Breast epithelium (tissue), 4 donors: Measurements from ENCODE around the gene CD83. TPM values are rescaled to one million over a fixed set of nuclear protein-coding genes. Genes with fewer than 3 reads are reported as not detected.
A peak's percentile ranks its signal among the peaks of the same experiment; 100 is the strongest.

Experiments
- DNase-seq, 2 donors: peaks; one replicate each; pipeline ENCODE4 v3.0.0-alpha.2; 2019; ENCODE audit warnings: low spot score in 2 of 2
- H3K27ac ChIP-seq, 2 donors: fragments of 200-600 bp; sonication (generic) in 1 of 2; one replicate each; pipeline ENCODE4 v1.5.1; 2016 to 2019; ENCODE audit warnings: mild to moderate bottlenecking in 1 of 2
- H3K27me3 ChIP-seq, 2 donors: fragments of 200-600 bp; sonication (generic) in 1 of 2; one replicate each; pipeline versions ENCODE4 v1.5.1 to v1.6.0; 2017 to 2019; ENCODE audit warnings: control low read depth in 1 of 2, mild to moderate bottlenecking in 1 of 2
- H3K36me3 ChIP-seq: fragments of 200-600 bp; one replicate; pipeline ENCODE4 v1.5.1; 2019
- H3K4me1 ChIP-seq, 2 donors: fragments of 200-600 bp; sonication (generic); one replicate each; pipeline ENCODE4 v1.5.1; 2016 to 2019; ENCODE audit warnings: control low read depth in 1 of 2
- H3K4me3 ChIP-seq, 3 donors: fragments of 200-600 bp; sonication (generic); 1 replicate in 2 of 3; 2 replicates in 1 of 3; pipeline ENCODE4 v1.5.1; 2016 to 2019; ENCODE audit warnings: mild to moderate bottlenecking in 3 of 3, moderate library complexity in 2 of 3
- H3K9me3 ChIP-seq, 2 donors: fragments of 200-600 bp; sonication (generic) in 1 of 2; one replicate each; pipeline ENCODE4 v1.5.1; 2016 to 2019; ENCODE audit warnings: control low read depth in 1 of 2
- CTCF ChIP-seq, 3 donors: fragments of 450-650 bp; IDR thresholded peaks; one replicate each; pipeline ENCODE4 v1.5.1; 2016 to 2017; ENCODE audit warnings: antibody characterized with exemption in 3 of 3, mild to moderate bottlenecking in 3 of 3, moderate library complexity in 3 of 3
- POLR2A ChIP-seq: fragments of 450-650 bp; IDR thresholded peaks from one replicate; pipeline ENCODE4 v1.6.1; 2016; ENCODE audit warnings: antibody characterized with exemption, mild to moderate bottlenecking, moderate library complexity
- POLR2AphosphoS5 ChIP-seq, 3 donors: sonication (generic); formaldehyde crosslinking; IDR thresholded peaks; one replicate each; pipeline ENCODE4 v1.6.1; 2017; ENCODE audit warnings: antibody characterized with exemption in 3 of 3
- intact Hi-C: fragments of 100-400 bp; cut with DNase I; formaldehyde crosslinking; loops from one replicate; pipeline ENCODE4 v1.15.1; 2023; ENCODE audit warnings: low total_unique reads
- total RNA-seq, 3 donors: library from RNA; depleted of rRNA; stranded (reverse); fragments of >200 nt; gene quantifications; one replicate each; pipeline ENCODE4 v1.1.0, GENCODE V29; 2016

CD83 gene
- total RNA-seq, 3 donors from 2014 or later = 2.9 to 18.4 (median 4.0) TPM

- intact Hi-C loops = no loop called here
- H3K4me1 ChIP-seq = no peaks in the 10 kb centered on the region
- DNase-seq = no peak
- H3K36me3 ChIP-seq = no peaks in the 10 kb centered on the region
- H3K27ac ChIP-seq = no peak overlapping the region
- no peak overlapping the region for H3K4me3 ChIP-seq
- H3K9me3 ChIP-seq = no peaks in the 10 kb centered on the region
- H3K27me3 ChIP-seq = no peaks in the 10 kb centered on the region
- TF ChIP-seq POLR2A = no peak
- TF ChIP-seq POLR2AphosphoS5 (IDR thresholded peaks at IDR 0.05) = no peak
- peak in 2 of 3 donors; percentile 28 to 34 for TF ChIP-seq CTCF (IDR thresholded peaks at IDR 0.05)
These were observed 12.0 kb downstream of the CD83 start for GRCh38 chr6:14129575-14129974.

GRCh38 chr6:14130435-14131075, 13.0 kb downstream of the CD83 start:
- no peak overlapping the region for H3K27ac ChIP-seq
- H3K36me3 ChIP-seq = no peaks in the 10 kb centered on the region
- H3K4me3 ChIP-seq = no peak overlapping the region
- TF ChIP-seq CTCF (IDR thresholded peaks at IDR 0.05) (no peak), POLR2AphosphoS5 (IDR thresholded peaks at IDR 0.05) (no peak), POLR2A (no peak)
- DNase-seq = no peak
- no peaks in the 10 kb centered on the region for H3K4me1 ChIP-seq
- H3K27me3 ChIP-seq = no peaks in the 10 kb centered on the region
- intact Hi-C loops = no loop called here
- H3K9me3 ChIP-seq = no peaks in the 10 kb centered on the region

- Histone ChIP-seq H3K4me1 (no peaks in the 10 kb centered on the region), H3K9me3 (no peaks in the 10 kb centered on the region), H3K4me3 (no peak overlapping the region), H3K27me3 (no peaks in the 10 kb centered on the region), H3K36me3 (no peaks in the 10 kb centered on the region), H3K27ac (no peak overlapping the region)
- no peak for DNase-seq
- TF ChIP-seq CTCF (IDR thresholded peaks at IDR 0.05) (no peak), POLR2AphosphoS5 (IDR thresholded peaks at IDR 0.05) (no peak), POLR2A (no peak)
- intact Hi-C loops = no loop called here
These were observed 14.0 kb downstream of the CD83 start for GRCh38 chr6:14131579-14131978.

- TF ChIP-seq POLR2A = no peak
- no peak for TF ChIP-seq CTCF (IDR thresholded peaks at IDR 0.05)
- TF ChIP-seq POLR2AphosphoS5 (IDR thresholded peaks at IDR 0.05) = no peak
- DNase-seq = no peak
- no peaks in the 10 kb centered on the region for H3K27me3 ChIP-seq
- intact Hi-C loops = no loop called here
- no peak overlapping the region for H3K4me3 ChIP-seq
- H3K4me1 ChIP-seq = no peaks in the 10 kb centered on the region
- H3K9me3 ChIP-seq = no peaks in the 10 kb centered on the region
- H3K36me3 ChIP-seq = no peaks in the 10 kb centered on the region
- no peak overlapping the region for H3K27ac ChIP-seq
These were observed 14.8 kb downstream of the CD83 start for GRCh38 chr6:14132244-14132920.

GRCh38 chr6:14132921-14133275, 15.3 kb downstream of the CD83 start:
- H3K36me3 ChIP-seq = no peaks in the 10 kb centered on the region
- H3K27me3 ChIP-seq = no peaks in the 10 kb centered on the region
- no peak for TF ChIP-seq POLR2AphosphoS5 (IDR thresholded peaks at IDR 0.05)
- TF ChIP-seq CTCF (IDR thresholded peaks at IDR 0.05) = no peak
- DNase-seq = no peak
- H3K9me3 ChIP-seq = no peaks in the 10 kb centered on the region
- H3K27ac ChIP-seq = no peak overlapping the region
- intact Hi-C loops = no loop called here
- H3K4me1 ChIP-seq = no peaks in the 10 kb centered on the region
- H3K4me3 ChIP-seq = no peak overlapping the region
